ENCODE measurements around the gene P4HA2. TPM values are rescaled to one million over a fixed set of nuclear protein-coding genes. Genes with fewer than 3 reads are reported as not detected.

P4HA2 gene
- total RNA-seq, 1 experiment from 2014 or later, result 51.8 TPM

GRCh38 chr5:132270706-132271105 is 43.1 kb upstream of the P4HA2 start:
- BruUV-seq (replicated peaks), result no TSS peak
- intact Hi-C loops (cut with micrococcal nuclease; ENCODE audit: unreplicated experiment), result no loop called here
- CTCF ChIA-PET, result no interaction called here
- Mint-ChIP-seq H3K27ac (ENCODE audit: unreplicated experiment) (no peak overlapping the region), H3K4me1 (ENCODE audit: low read depth, unreplicated experiment) (peaks cover 37% of the 10 kb centered on the region), H3K36me3 (ENCODE audit: insufficient read depth, unreplicated experiment) (no peaks in the 10 kb centered on the region), H3K9me3 (ENCODE audit: low read depth, unreplicated experiment) (no peaks in the 10 kb centered on the region), H3K27me3 (ENCODE audit: unreplicated experiment) (no peaks in the 10 kb centered on the region), H3K4me3 (ENCODE audit: low read depth, unreplicated experiment) (no peak overlapping the region)
- no peak for TF ChIP-seq CTCF (IDR thresholded peaks at IDR 0.05; ENCODE audit: unreplicated experiment)
- DNase-seq, result no peak

GRCh38 chr5:132270335-132270665 is 42.6 kb upstream of the P4HA2 start:
- DNase-seq, result no peak
- no peaks in the 10 kb centered on the region for H3K9me3 Mint-ChIP-seq (ENCODE audit: low read depth, unreplicated experiment)
- no peak overlapping the region for H3K4me3 Mint-ChIP-seq (ENCODE audit: low read depth, unreplicated experiment)
- intact Hi-C loops (cut with micrococcal nuclease; ENCODE audit: unreplicated experiment), result no loop called here
- CTCF ChIA-PET, result no interaction called here
- peaks cover 41% of the 10 kb centered on the region for H3K4me1 Mint-ChIP-seq (ENCODE audit: low read depth, unreplicated experiment)
- H3K36me3 Mint-ChIP-seq (ENCODE audit: insufficient read depth, unreplicated experiment), result no peaks in the 10 kb centered on the region
- H3K27me3 Mint-ChIP-seq (ENCODE audit: unreplicated experiment), result no peaks in the 10 kb centered on the region
- no TSS peak for BruUV-seq (replicated peaks)
- no peak for TF ChIP-seq CTCF (IDR thresholded peaks at IDR 0.05; ENCODE audit: unreplicated experiment)
- H3K27ac Mint-ChIP-seq (ENCODE audit: unreplicated experiment), result no peak overlapping the region

GRCh38 chr5:132269635-132270334 is 42.1 kb upstream of the P4HA2 start:
- Mint-ChIP-seq H3K27me3 (ENCODE audit: unreplicated experiment) (no peaks in the 10 kb centered on the region), H3K4me1 (ENCODE audit: low read depth, unreplicated experiment) (peaks cover 46% of the 10 kb centered on the region), H3K4me3 (ENCODE audit: low read depth, unreplicated experiment) (no peak overlapping the region), H3K27ac (ENCODE audit: unreplicated experiment) (no peak overlapping the region), H3K36me3 (ENCODE audit: insufficient read depth, unreplicated experiment) (peaks cover under 1% of the 10 kb centered on the region), H3K9me3 (ENCODE audit: low read depth, unreplicated experiment) (no peaks in the 10 kb centered on the region)
- no TSS peak for BruUV-seq (replicated peaks)
- DNase-seq, result no peak
- CTCF ChIA-PET, result no interaction called here
- intact Hi-C loops (cut with micrococcal nuclease; ENCODE audit: unreplicated experiment), result no loop called here
- TF ChIP-seq CTCF (IDR thresholded peaks at IDR 0.05; ENCODE audit: unreplicated experiment), result no peak

GRCh38 chr5:132268769-132269551 is 41.3 kb upstream of the P4HA2 start:
- no peak for TF ChIP-seq CTCF (IDR thresholded peaks at IDR 0.05; ENCODE audit: unreplicated experiment)
- intact Hi-C loops (cut with micrococcal nuclease; ENCODE audit: unreplicated experiment), result no loop called here
- Mint-ChIP-seq H3K9me3 (ENCODE audit: low read depth, unreplicated experiment) (no peaks in the 10 kb centered on the region), H3K4me1 (ENCODE audit: low read depth, unreplicated experiment) (peaks cover 50% of the 10 kb centered on the region), H3K27me3 (ENCODE audit: unreplicated experiment) (no peaks in the 10 kb centered on the region), H3K36me3 (ENCODE audit: insufficient read depth, unreplicated experiment) (peaks cover 4% of the 10 kb centered on the region), H3K4me3 (ENCODE audit: low read depth, unreplicated experiment) (no peak overlapping the region), H3K27ac (ENCODE audit: unreplicated experiment) (no peak overlapping the region)
- DNase-seq, result no peak
- CTCF ChIA-PET, result no interaction called here
- no TSS peak for BruUV-seq (replicated peaks)

Data from Calu3 (cell line).